ENCODE measurements around the gene NCOR1.
A peak's percentile ranks its signal among the peaks of the same experiment; 100 is the strongest.

Gene NCOR1

GRCh38 chr17:16023881-16024280 lies 191.5 kb downstream of the NCOR1 start:
- Mint-ChIP-seq H3K4me1 (ENCODE audit: low read depth) (peaks cover 36% of the 10 kb centered on the region), H3K36me3 (ENCODE audit: low read depth) (peaks cover 74% of the 10 kb centered on the region), H3K4me3 (no peak overlapping the region), H3K27me3 (no peaks in the 10 kb centered on the region), H3K27ac (no peak overlapping the region), H3K9me3 (no peaks in the 10 kb centered on the region)

DNA sequence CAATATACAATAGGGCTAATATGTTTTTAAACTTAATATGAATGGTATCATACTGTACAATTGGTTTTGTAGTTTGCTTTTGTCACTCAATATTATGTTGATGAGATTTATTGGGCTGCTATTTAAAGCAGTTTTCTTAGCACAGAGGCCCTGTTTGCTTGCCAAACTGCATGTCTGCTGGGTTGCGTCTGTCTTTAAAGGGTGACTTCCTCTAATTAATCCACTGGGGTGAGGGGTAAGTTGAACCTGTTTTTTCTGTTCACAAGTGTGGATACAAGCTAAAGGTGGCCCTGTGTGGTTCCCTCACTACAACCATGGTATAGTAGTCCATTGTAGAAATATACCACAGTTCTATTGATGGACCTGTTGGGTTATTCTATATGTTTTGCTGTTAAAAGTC lies 196.0 kb downstream of the NCOR1 start:
- Mint-ChIP-seq H3K4me1 (ENCODE audit: low read depth) (peaks cover 7% of the 10 kb centered on the region), H3K27me3 (no peaks in the 10 kb centered on the region), H3K9me3 (no peaks in the 10 kb centered on the region), H3K36me3 (ENCODE audit: low read depth) (peaks cover 59% of the 10 kb centered on the region), H3K4me3 (no peak overlapping the region), H3K27ac (no peak overlapping the region)

GRCh38 chr17:16013943-16014407 lies 201.4 kb downstream of the NCOR1 start:
- H3K4me1 Mint-ChIP-seq (ENCODE audit: low read depth): peaks cover 6% of the 10 kb centered on the region
- H3K36me3 Mint-ChIP-seq (ENCODE audit: low read depth): peaks cover 69% of the 10 kb centered on the region
- no peak overlapping the region for H3K4me3 Mint-ChIP-seq
- H3K9me3 Mint-ChIP-seq: no peaks in the 10 kb centered on the region
- H3K27me3 Mint-ChIP-seq: no peaks in the 10 kb centered on the region
- no peak overlapping the region for H3K27ac Mint-ChIP-seq

GRCh38 chr17:16007439-16007838 lies 207.9 kb downstream of the NCOR1 start:
- H3K4me3 Mint-ChIP-seq: no peak overlapping the region
- peaks cover 84% of the 10 kb centered on the region for H3K36me3 Mint-ChIP-seq (ENCODE audit: low read depth)
- peaks cover 13% of the 10 kb centered on the region for H3K4me1 Mint-ChIP-seq (ENCODE audit: low read depth)
- H3K27me3 Mint-ChIP-seq: no peaks in the 10 kb centered on the region
- no peak overlapping the region for H3K27ac Mint-ChIP-seq
- no peaks in the 10 kb centered on the region for H3K9me3 Mint-ChIP-seq

GRCh38 chr17:16005636-16006035 lies 209.7 kb downstream of the NCOR1 start:
- Mint-ChIP-seq H3K27me3 (no peaks in the 10 kb centered on the region), H3K9me3 (no peaks in the 10 kb centered on the region), H3K36me3 (ENCODE audit: low read depth) (peaks cover 85% of the 10 kb centered on the region), H3K4me1 (ENCODE audit: low read depth) (peaks cover 28% of the 10 kb centered on the region), H3K27ac (no peak overlapping the region), H3K4me3 (no peak overlapping the region)

DNA sequence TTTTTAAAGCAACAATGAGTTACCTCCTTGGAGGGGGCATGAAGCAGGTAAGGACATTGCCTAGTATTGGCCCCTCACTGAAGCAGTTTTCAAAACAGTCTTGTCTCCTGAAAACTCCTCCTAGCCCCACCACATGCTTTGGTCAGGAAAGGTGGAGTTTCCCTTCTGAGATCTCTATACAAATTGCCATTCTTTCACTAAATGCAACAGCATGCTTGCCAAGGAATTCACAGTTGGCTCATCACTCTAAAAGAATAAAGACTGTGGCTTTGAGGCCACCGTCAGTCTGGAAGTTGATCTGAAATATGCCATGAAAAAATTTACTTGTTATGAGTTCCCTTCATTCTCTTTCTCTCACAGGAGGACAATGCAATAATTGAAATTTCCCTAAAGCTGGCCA lies 211.5 kb downstream of the NCOR1 start:
- H3K4me1 Mint-ChIP-seq (ENCODE audit: low read depth): peaks cover 36% of the 10 kb centered on the region
- no peaks in the 10 kb centered on the region for H3K9me3 Mint-ChIP-seq
- no peaks in the 10 kb centered on the region for H3K27me3 Mint-ChIP-seq
- H3K4me3 Mint-ChIP-seq: no peak overlapping the region
- no peak overlapping the region for H3K27ac Mint-ChIP-seq
- peaks cover 82% of the 10 kb centered on the region for H3K36me3 Mint-ChIP-seq (ENCODE audit: low read depth)

- no peaks in the 10 kb centered on the region for H3K27me3 Mint-ChIP-seq
- no peaks in the 10 kb centered on the region for H3K9me3 Mint-ChIP-seq
- peaks cover 72% of the 10 kb centered on the region for H3K36me3 Mint-ChIP-seq (ENCODE audit: low read depth)
- H3K4me3 Mint-ChIP-seq: no peak overlapping the region
- peaks cover 39% of the 10 kb centered on the region for H3K4me1 Mint-ChIP-seq (ENCODE audit: low read depth)
- H3K27ac Mint-ChIP-seq: no peak overlapping the region
These were observed 212.6 kb downstream of the NCOR1 start for GRCh38 chr17:16002708-16003260.

DNA sequence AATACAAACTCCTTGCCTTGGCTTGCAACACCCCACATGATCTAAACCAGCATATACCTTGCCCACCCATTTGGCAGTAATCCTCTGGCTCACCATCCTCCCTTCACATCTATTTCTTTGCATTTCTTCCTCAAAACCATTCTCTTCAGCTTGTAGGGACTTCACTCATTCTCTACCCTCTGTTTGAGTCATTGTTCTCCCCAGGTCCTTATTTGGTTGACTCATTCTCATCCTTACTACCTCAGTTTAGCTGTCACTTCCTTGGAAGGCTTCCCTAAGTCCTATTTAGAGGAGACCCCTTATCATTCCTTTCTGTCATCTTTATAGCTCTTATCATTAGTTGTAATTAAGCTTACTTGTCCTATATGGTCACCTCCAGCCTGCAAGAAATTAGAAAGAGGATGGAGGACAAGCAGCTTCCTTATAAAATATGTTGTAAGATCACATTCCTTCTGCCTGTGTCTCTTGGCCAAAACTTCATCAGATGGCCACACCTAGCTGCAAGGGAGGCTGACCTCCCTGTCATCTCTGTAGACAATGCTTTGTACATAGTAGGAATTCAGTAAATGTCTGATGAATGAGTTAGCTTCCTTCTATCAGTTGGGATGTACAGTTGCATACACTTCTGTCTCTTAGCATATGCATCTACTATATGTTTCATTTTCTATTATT lies 214.0 kb downstream of the NCOR1 start:
- peak overlapping the region; percentile 98 for H3K27ac Mint-ChIP-seq
- peaks cover 62% of the 10 kb centered on the region for H3K36me3 Mint-ChIP-seq (ENCODE audit: low read depth)
- H3K4me1 Mint-ChIP-seq (ENCODE audit: low read depth): peaks cover 39% of the 10 kb centered on the region
- peak overlapping the region; percentile 99 for H3K4me3 Mint-ChIP-seq
- H3K27me3 Mint-ChIP-seq: no peaks in the 10 kb centered on the region
- H3K9me3 Mint-ChIP-seq: no peaks in the 10 kb centered on the region

- peaks cover 51% of the 10 kb centered on the region for H3K36me3 Mint-ChIP-seq (ENCODE audit: low read depth)
- H3K27ac Mint-ChIP-seq: peak overlapping the region; percentile 98
- H3K4me1 Mint-ChIP-seq (ENCODE audit: low read depth): peaks cover 42% of the 10 kb centered on the region
- H3K9me3 Mint-ChIP-seq: no peaks in the 10 kb centered on the region
- no peaks in the 10 kb centered on the region for H3K27me3 Mint-ChIP-seq
- peak overlapping the region; percentile 99 for H3K4me3 Mint-ChIP-seq
These were observed 215.1 kb downstream of the NCOR1 start for GRCh38 chr17:15999974-16000827.

DNA sequence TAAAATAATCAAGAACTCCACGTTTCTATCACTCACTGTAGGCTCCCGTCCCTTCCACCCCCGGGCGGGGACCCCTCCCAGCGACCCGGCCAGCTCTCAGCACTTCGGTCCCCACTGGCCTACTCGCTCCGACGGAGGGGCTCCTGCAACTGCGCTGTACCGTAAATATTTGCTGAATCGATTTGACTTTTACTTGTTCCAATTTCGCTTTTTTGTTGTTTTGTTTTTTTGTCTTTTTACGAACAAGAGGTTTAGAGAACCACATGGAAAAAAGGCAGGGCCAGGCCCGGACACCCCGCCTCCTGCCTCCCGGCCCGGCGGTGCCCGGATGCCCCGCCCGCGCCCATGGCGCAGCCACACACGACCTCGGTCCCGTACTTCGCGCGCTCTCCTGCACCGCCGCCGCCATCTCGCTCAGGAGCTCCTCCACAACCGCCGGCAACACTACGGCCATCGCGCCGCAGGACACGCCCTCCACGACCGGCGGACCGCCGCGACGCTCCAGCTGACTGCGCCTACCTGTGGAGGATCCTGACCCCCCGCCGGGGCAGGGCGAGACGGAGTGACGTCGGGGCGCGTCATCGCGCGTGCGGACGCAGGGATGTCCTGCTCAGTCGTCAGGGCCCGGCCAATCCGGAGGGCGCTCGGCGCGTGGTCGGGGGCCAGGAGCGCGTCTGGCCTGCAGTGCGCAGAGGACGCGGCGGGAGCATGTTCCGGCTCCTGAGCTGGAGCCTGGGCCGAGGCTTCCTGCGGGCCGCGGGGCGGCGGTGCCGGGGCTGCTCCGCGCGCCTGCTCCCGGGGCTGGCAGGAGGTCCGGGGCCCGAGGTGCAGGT lies 216.0 kb downstream of the NCOR1 start, which contains the start of the genes TTC19 and ZSWIM7:
TSS of gene TTC19 (plus strand) at position 684 of the 833 bp plus-strand sequence. CDS start at position 709, 25 bp downstream.
TSS of gene ZSWIM7 (minus strand) at position 564 of the 833 bp plus-strand sequence. CDS start at position 454, 110 bp downstream.
- peak within 1 kb of the TSS; percentile 98 for H3K27ac Mint-ChIP-seq
- peak within 1 kb of the TSS; percentile 99 for H3K4me3 Mint-ChIP-seq
- peaks cover 47% of the 10 kb centered on the region for H3K36me3 Mint-ChIP-seq (ENCODE audit: low read depth)
- no peaks in the 10 kb centered on the region for H3K27me3 Mint-ChIP-seq
- H3K4me1 Mint-ChIP-seq (ENCODE audit: low read depth): peaks cover 42% of the 10 kb centered on the region
- H3K9me3 Mint-ChIP-seq: no peaks in the 10 kb centered on the region

- Mint-ChIP-seq H3K27ac (no peak overlapping the region), H3K4me1 (ENCODE audit: low read depth) (peaks cover 42% of the 10 kb centered on the region), H3K27me3 (no peaks in the 10 kb centered on the region), H3K36me3 (ENCODE audit: low read depth) (peaks cover 36% of the 10 kb centered on the region), H3K4me3 (peak overlapping the region; percentile 99), H3K9me3 (no peaks in the 10 kb centered on the region)
These were observed 217.2 kb downstream of the NCOR1 start for GRCh38 chr17:15998031-15998562.

GRCh38 chr17:15996322-15996721 lies 219.0 kb downstream of the NCOR1 start:
- peaks cover 28% of the 10 kb centered on the region for H3K4me1 Mint-ChIP-seq (ENCODE audit: low read depth)
- H3K27me3 Mint-ChIP-seq: no peaks in the 10 kb centered on the region
- no peak overlapping the region for H3K4me3 Mint-ChIP-seq
- H3K27ac Mint-ChIP-seq: no peak overlapping the region
- peaks cover 24% of the 10 kb centered on the region for H3K36me3 Mint-ChIP-seq (ENCODE audit: low read depth)
- H3K9me3 Mint-ChIP-seq: no peaks in the 10 kb centered on the region

- Mint-ChIP-seq H3K9me3 (no peaks in the 10 kb centered on the region), H3K36me3 (ENCODE audit: low read depth) (peaks cover 60% of the 10 kb centered on the region), H3K27ac (peak overlapping the region; percentile 38), H3K4me3 (no peak overlapping the region), H3K4me1 (ENCODE audit: low read depth) (peaks cover 23% of the 10 kb centered on the region), H3K27me3 (no peaks in the 10 kb centered on the region)
These were observed 233.4 kb downstream of the NCOR1 start for GRCh38 chr17:15981646-15982580.

All from stimulated activated naive CD8-positive, alpha-beta T cell treated with anti-CD3 and anti-CD28 coated beads, Interleukin-15, Interleukin-2, amounts not matched to agents 100 ng/mL and 50 ng/mL, for 24 hours (primary cell).